Esophagus muscularis mucosa (tissue), 3 donors: ENCODE results near the gene GLO1.

Source experiments
- POLR2A ChIP-seq: fragments of 450-650 bp; IDR thresholded peaks from one replicate; pipeline ENCODE4 v1.6.1; 2017; ENCODE audit warnings: antibody characterized with exemption, moderate library complexity, mild to moderate bottlenecking, low read depth
- TF ChIP-seq, protein P1 (sequence below), 3 experiments: fragments of 200-600 bp in 2 of 3; fragments of 450-650 bp in 1 of 3; sonication (generic) in 2 of 3; IDR thresholded peaks; one replicate each; pipeline ENCODE4 v1.5.1; 2017 to 2019; ENCODE audit warnings: antibody characterized with exemption in 3 of 3, mild to moderate bottlenecking in 2 of 3, moderate library complexity in 1 of 3

DNA sequence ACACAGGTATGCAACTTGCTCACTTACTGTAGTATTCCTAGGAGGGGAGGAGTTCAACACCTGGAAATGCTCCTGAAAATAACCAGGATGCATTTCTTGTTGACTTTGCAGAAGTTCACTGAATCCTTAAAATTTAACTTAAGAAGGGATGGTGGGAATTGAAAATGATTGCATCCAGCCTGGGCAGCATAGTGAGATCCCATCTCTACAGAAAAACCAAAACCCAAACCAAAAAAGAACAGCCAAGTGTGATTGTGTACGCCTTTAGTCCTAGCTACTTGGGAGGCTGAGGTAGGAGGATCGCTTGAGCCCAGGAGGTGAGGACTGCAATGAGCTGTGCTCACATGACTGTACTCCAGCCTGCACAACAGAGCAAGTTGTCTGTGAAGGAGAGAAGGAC lies 13.9 kb upstream of the GLO1 start:
- TF ChIP-seq, protein P1, sequence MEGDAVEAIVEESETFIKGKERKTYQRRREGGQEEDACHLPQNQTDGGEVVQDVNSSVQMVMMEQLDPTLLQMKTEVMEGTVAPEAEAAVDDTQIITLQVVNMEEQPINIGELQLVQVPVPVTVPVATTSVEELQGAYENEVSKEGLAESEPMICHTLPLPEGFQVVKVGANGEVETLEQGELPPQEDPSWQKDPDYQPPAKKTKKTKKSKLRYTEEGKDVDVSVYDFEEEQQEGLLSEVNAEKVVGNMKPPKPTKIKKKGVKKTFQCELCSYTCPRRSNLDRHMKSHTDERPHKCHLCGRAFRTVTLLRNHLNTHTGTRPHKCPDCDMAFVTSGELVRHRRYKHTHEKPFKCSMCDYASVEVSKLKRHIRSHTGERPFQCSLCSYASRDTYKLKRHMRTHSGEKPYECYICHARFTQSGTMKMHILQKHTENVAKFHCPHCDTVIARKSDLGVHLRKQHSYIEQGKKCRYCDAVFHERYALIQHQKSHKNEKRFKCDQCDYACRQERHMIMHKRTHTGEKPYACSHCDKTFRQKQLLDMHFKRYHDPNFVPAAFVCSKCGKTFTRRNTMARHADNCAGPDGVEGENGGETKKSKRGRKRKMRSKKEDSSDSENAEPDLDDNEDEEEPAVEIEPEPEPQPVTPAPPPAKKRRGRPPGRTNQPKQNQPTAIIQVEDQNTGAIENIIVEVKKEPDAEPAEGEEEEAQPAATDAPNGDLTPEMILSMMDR (IDR thresholded peaks at IDR 0.05) = no peak
- TF ChIP-seq POLR2A = no peak
